ENCODE measurements around the gene STX10. TPM values are rescaled to one million over a fixed set of nuclear protein-coding genes. Genes with fewer than 3 reads are reported as not detected.

STX10 gene
- total and polyA plus RNA-seq, 9 of the 15 experiments (the other 6 are each of a cell fraction or from before 2014, with no cell fraction given), result 0.51 to 66.3 (median 31.0) TPM

DNA sequence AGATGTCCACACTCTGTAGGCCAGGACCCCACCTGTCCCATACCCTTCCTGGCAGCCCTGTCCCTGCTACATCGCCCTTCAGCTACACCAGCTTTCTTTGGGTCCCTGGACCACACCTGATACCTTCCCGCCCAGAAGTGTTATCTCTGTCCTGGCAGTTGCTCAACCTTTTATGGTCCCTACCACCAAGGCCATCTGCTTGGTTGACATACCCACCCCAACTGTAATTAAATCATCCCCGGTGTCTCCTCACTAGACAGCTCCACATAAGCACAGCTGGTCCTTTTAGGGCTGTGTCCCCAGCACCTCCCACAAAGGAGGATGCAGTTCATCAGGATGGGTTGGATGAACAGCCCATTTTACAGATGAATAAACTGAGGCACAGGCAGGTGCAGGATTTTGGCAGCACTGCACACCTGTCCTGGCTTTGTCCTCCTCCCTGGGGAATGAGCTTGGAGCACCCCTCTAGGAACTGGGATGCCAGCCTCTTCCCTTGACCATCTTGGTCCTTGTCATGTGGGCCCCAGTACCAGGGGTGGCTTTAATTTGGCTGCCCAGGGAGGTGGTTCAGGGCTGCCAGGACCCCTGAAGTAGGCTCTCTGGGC lies 19.2 kb downstream of the STX10 start (continued):
- TF ChIP-seq, protein P1, sequence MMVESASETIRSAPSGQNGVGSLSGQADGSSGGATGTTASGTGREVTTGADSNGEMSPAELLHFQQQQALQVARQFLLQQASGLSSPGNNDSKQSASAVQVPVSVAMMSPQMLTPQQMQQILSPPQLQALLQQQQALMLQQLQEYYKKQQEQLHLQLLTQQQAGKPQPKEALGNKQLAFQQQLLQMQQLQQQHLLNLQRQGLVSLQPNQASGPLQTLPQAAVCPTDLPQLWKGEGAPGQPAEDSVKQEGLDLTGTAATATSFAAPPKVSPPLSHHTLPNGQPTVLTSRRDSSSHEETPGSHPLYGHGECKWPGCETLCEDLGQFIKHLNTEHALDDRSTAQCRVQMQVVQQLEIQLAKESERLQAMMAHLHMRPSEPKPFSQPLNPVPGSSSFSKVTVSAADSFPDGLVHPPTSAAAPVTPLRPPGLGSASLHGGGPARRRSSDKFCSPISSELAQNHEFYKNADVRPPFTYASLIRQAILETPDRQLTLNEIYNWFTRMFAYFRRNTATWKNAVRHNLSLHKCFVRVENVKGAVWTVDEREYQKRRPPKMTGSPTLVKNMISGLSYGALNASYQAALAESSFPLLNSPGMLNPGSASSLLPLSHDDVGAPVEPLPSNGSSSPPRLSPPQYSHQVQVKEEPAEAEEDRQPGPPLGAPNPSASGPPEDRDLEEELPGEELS (CRISPR knock-in tag; IDR thresholded peaks at IDR 0.05; ENCODE audit: borderline replicate concordance), result 0 out of 2 replicates have a peak, but pooled peaks have one; percentile 20
- TF ChIP-seq, protein P2, sequence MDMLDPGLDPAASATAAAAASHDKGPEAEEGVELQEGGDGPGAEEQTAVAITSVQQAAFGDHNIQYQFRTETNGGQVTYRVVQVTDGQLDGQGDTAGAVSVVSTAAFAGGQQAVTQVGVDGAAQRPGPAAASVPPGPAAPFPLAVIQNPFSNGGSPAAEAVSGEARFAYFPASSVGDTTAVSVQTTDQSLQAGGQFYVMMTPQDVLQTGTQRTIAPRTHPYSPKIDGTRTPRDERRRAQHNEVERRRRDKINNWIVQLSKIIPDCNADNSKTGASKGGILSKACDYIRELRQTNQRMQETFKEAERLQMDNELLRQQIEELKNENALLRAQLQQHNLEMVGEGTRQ (CRISPR knock-in tag; IDR thresholded peaks at IDR 0.05), result no peak
- TF ChIP-seq DMBX1 (CRISPR knock-in tag; IDR thresholded peaks at IDR 0.05; ENCODE audit: borderline replicate concordance) (no peak), POLR2AphosphoS5 (IDR thresholded peaks at IDR 0.05; ENCODE audit: control insufficient read depth, insufficient read depth, low read depth, low read length) (peak; percentile 16; the same call in 1 of the 2 replicates)

DNA sequence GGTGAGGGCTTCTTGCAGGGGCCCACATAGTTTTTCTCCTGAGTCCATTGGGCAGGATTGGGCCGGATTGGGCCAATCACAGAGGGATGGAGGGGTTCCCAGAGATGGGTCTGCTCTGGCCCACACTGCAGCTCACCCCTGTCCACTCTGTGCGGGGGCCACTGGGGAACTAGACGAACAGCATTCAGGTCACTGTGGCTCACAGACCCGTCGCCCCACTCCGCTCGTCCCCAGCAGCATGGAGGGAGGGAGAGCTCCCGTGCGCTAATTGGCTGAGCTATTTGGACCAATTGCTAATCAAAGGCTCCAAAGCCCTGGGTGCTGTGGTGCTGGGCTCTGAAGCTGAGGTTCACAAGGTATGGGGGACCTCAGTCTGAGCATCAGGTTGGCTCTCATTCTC lies 20.8 kb downstream of the STX10 start:
- H3K9me3 ChIP-seq (replicated peaks; ENCODE audit: control insufficient read depth, insufficient read depth, low read depth, low read length), result no peaks in the 10 kb centered on the region
- H2AFZ ChIP-seq (ENCODE audit: low read depth, low read length), result no peak overlapping the region
- ATAC-seq, result peak; percentile 7; the same call in 2 of the 3 replicates
- TF ChIP-seq, protein P3, sequence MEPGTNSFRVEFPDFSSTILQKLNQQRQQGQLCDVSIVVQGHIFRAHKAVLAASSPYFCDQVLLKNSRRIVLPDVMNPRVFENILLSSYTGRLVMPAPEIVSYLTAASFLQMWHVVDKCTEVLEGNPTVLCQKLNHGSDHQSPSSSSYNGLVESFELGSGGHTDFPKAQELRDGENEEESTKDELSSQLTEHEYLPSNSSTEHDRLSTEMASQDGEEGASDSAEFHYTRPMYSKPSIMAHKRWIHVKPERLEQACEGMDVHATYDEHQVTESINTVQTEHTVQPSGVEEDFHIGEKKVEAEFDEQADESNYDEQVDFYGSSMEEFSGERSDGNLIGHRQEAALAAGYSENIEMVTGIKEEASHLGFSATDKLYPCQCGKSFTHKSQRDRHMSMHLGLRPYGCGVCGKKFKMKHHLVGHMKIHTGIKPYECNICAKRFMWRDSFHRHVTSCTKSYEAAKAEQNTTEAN (CRISPR knock-in tag; IDR thresholded peaks at IDR 0.05), result no peak
- no peak for TF ChIP-seq SAFB2 (IDR thresholded peaks at IDR 0.05; ENCODE audit: borderline replicate concordance, low read depth, low read length, severe bottlenecking)
- TF ChIP-seq MCM3 (IDR thresholded peaks at IDR 0.05), result no peak
- peak; percentile 38; the same call in 1 of the 2 replicates for TF ChIP-seq RBFOX2 (IDR thresholded peaks at IDR 0.05; ENCODE audit: low read depth, low read length)
- peak; percentile 66 for TF ChIP-seq POLR2G (IDR thresholded peaks at IDR 0.05; ENCODE audit: low read depth, low read length)
- peaks cover 16 to 17% of the 10 kb centered on the region in 2 experiments for H3K4me1 ChIP-seq (replicated peaks in 1 of 2; ENCODE audit: control insufficient read depth in 2 of 2, insufficient read depth in 2 of 2, low read length in 2 of 2)
- no TSS peak for BruUV-seq (replicated peaks)
- no peaks in the 10 kb centered on the region for H3K9me1 ChIP-seq (ENCODE audit: control insufficient read depth, insufficient read depth, low read length)
- no peak for FAIRE-seq
- H3K4me3 ChIP-seq, result no peak overlapping the region
- peaks cover 48% of the 10 kb centered on the region for H4K20me1 ChIP-seq (replicated peaks; ENCODE audit: control insufficient read depth, insufficient read depth, low read length)
- no peaks in the 10 kb centered on the region for H3K27me3 ChIP-seq (ENCODE audit: control insufficient read depth in 2 of 2, insufficient read depth in 2 of 2, low read length in 2 of 2)
- CTCF ChIA-PET (ENCODE audit: low intra/inter-chr PET ratio), result no interaction called here
- POLR2A ChIA-PET, result interaction anchor here (0.5 to 3.1 kb wide), 11 partner anchors 9 to 1736 kb away, joined by 3 to 13 read pairs (median 4); partner anchors contain the start of genes IER2, NACC1 and STX10
- H3K4me2 ChIP-seq (ENCODE audit: insufficient read depth, low read length), result no peak overlapping the region
- DNase-seq (ENCODE audit: extremely low read depth in 1 of 4, low spot score in 3 of 4), result no peak
- peaks cover 92% of the 10 kb centered on the region for H3K79me2 ChIP-seq (ENCODE audit: control insufficient read depth, insufficient read depth, low read length)
- peak overlapping the region in 1 of 2 experiments; percentile 62; a peak in 2 of 4 replicates for H3K9ac ChIP-seq (ENCODE audit: insufficient read depth in 1 of 2, low read depth in 2 of 2, low read length in 2 of 2)
- WGBS (ENCODE audit: insufficient coverage, low coverage, missing lambda C conversion rate), result 96% methylated on average over 6 of the region's 9 CpGs
- intact Hi-C loops (cut with micrococcal nuclease), result no loop called here
- no peak overlapping the region; the same call in 2 of the 3 replicates for H3K27ac ChIP-seq (ENCODE audit: extremely low read depth, low read depth, low read length)
- H3K36me3 ChIP-seq (ENCODE audit: control insufficient read depth, insufficient read depth, low read length), result peaks cover 82% of the 10 kb centered on the region
- in situ Hi-C loops (cut with MboI), result no loop called here

Data from K562 (cell line).